ENCODE data around the gene RPL18A.
A peak's percentile ranks its signal among the peaks of the same experiment; 100 is the strongest.

The RPL18A gene

DNA sequence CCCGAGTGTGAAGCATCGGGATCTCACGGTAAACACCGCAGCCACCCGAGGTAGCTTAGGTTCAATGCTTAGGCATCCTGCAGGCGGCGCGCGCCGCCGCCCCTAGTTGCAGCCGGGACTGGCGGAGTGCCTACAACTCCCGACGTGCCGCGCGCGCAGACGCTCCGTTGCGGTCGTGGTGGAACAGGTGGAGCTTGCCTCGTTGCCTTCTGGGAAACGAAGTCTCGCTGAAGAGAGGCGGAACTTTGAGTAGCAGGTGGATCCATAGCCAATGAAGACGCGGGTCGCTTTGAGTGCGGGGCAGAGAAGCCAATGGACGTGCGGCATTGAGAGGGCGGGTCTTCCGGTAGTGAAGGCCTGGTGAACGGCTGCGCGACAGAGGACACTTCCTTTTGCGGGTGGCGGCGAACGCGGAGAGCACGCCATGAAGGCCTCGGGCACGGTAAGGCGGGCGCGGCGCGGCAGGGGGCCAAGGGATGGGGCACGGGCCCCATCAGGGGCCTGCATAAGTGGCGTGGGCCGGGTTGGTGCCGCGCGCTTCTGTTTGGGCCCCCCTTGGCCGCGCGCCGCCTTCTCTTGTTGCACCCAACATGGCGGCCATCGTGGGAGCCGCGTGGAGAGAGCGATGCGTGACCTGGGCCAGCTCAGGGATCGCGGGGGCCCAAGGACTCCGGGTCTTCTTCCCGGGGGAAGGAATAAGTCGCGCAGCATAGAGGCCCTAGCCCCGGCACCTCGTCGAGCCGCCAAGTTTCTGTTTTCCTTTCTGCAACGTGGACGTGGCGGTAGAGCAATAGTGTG, at the start of gene RPL18A:
Gene RPL18A (plus strand): TSS at position 378 of the 798 bp plus-strand sequence. CDS start 47 bp downstream, at position 425.
- DNase-seq: peak; percentile 99

DNA sequence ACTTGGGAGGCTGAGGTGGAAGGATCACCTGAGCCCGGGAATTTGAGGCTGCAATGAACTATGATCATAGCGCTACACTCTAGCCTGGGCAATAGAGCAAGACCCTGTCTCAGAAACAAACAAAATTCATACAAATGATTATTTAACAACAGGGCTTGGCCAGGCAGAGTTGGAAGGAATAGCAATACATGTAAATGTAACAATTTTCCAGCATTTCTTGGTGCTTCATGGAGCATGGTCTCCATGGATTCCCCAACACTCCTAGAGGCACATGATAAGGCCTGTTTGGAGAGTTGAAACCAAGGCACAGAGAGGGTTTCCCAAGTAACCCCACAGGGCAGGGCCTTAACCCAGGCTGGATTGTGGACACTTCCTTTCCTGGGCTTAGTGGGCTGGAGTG, 48.6 kb upstream of the RPL18A start:
- DNase-seq: no peak

DNA sequence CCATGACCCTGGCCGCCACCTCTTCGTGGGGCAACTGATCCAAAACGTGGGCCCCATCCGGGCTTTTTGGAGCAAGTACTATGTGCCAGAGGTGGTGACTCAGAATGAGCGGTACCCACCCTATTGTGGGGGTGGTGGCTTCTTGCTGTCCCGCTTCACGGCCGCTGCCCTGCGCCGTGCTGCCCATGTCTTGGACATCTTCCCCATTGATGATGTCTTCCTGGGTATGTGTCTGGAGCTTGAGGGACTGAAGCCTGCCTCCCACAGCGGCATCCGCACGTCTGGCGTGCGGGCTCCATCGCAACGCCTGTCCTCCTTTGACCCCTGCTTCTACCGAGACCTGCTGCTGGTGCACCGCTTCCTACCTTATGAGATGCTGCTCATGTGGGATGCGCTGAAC, 48.0 kb upstream of the RPL18A start:
- no peak for DNase-seq

DNA sequence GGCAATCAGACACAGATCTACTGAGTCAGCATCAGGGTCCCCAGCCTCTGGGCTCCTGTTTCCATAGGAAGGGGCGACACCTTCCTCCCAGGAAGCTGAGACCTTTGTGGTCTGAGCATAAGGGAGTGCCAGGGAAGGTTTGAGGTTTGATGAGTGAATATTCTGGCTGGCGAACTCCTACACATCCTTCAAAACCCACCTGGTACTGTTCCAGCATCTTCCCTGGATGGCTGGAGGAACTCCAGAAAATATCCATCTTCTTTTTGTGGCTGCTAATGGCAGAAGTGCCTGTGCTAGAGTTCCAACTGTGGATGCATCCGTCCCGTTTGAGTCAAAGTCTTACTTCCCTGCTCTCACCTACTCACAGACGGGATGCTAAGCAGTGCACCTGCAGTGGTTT, 47.6 kb upstream of the RPL18A start:
- DNase-seq: no peak

DNA sequence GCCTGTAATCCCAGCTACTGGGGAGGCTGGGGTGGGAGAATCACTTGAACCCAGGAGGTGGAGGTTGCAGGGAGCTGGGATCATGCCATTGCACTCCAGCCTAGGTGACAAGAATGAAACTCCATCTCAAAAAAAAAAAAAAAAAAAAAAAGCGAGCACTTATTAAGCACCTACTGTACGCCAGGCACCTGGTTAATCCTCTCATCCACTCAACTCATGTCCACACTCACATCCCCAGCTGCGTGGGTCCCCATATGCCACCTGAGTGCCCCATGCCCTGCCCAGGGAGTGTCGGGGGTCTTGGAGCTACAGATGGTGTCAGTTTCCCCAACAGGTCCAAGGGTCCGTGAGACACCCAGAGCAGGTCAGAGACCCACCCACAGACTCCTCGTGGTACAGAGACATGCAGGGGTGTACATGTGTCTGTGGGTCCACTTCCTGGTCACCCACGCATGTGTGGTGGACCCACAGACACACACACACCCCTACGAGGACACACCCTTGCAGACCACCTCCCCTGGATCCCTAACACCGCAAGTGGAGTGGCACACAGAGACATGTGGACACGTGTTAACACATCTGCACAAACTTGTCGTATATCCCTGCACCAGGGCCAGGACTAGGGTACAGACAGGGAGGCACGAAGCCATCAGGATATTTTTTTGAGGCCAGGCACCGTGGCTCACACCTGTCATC, 41.9 kb upstream of the RPL18A start:
- DNase-seq: no peak

DNA sequence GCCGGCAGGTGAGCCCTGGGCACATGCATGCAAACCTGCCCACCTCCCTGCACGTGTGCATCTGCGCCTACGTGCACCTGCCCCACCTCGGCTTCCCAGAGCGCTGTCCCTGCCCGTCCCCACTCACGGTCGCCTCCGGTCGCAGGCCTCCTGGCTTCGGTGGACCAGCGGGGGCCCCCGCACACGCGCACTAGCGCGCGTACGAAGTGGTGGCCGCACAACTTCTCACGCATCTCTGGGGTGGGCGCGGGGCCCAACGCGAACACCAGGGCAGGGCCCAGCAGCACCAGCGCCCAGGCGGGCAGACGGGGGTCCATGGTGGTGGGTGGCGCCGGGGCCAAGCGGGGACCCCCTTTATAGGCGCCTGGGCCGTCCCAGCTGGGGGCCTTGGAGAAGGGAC, 38.5 kb upstream of the RPL18A start, which contains the start of gene INSL3:
Gene INSL3 (minus strand): TSS at position 330 of the 400 bp plus-strand sequence. CDS start 13 bp downstream, at position 317.
- DNase-seq: no peak

DNA sequence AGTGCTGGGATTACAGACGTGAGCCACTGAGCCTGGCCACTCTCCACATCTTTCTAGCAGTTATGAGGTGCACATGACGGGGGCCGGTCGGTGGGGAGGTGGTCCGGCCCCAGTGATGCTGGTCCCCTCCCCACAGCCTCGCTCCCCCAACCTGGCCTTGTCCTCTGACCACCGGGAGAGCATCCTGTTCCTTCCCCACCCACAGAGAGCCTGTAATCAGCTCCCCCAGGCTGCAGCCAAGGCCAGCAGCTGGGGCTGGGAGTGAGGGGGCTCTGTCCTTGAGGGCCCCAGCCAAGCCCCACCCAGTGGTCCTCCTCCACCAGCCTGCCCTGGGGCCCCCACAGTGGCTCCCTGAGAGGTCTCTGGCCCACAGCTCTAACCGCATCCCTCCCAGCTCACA, 35.4 kb upstream of the RPL18A start:
- no peak for DNase-seq

DNA sequence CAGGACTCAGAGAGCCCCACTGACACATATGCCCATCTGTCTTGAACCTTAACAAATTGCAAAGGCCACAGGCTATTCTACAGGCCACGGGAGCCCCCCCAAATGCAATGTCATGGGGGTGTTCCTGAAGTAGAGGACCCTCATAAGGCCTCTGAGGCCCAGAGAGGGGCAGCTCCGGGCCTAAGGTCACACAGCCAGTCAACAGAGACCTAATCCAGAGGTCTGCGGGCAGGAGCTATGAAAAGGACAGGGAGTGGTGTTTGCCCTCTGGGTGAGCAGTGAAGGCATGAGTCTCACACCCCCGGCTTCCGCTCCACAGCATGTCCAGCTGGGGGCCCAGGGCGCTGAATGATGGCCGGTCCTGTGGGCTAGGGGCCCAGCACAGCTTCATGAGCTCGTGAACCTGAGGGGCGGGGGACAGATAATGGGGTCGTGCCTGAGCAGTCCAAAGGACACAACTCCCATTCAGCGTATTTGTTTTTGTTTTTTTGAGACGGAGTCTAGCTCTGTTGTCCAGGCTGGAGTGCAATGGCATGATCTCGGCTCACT, 33.1 kb upstream of the RPL18A start:
- no peak for DNase-seq

DNA sequence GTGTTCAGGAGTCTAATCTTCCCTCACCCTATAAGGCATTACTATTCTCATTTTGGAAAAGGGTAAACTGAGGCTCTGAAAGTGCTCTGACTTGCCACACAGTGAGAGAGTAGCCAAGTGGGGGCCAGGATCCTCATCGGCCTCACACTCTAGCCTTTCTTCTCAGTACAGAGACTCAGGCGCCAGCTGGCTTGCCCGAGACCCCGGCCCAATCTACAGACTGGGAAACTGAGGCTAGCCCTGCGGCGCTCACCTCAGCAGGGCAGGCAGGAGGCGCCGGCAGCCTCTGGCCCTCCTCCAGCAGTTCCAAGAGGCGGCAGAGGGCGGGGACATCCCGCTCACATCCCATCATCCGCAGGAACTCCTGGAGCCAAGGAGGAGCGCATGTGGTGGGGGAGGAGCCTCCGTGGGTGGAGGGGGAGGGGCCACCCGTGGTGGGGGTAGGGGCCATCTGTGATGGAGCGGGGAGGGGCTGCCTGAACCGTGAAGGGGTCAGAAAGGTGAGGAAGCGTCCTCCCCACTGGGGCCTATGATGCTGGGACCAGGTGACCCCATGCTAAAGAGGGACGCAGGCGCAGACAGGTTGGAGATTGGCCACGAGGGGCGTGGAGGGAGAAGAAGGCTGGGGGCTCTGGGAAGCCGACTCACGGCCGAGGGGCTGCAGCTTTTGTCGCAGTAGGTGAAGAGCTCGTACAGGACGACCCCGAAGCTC, 29.7 kb upstream of the RPL18A start:
- DNase-seq: no peak

DNA sequence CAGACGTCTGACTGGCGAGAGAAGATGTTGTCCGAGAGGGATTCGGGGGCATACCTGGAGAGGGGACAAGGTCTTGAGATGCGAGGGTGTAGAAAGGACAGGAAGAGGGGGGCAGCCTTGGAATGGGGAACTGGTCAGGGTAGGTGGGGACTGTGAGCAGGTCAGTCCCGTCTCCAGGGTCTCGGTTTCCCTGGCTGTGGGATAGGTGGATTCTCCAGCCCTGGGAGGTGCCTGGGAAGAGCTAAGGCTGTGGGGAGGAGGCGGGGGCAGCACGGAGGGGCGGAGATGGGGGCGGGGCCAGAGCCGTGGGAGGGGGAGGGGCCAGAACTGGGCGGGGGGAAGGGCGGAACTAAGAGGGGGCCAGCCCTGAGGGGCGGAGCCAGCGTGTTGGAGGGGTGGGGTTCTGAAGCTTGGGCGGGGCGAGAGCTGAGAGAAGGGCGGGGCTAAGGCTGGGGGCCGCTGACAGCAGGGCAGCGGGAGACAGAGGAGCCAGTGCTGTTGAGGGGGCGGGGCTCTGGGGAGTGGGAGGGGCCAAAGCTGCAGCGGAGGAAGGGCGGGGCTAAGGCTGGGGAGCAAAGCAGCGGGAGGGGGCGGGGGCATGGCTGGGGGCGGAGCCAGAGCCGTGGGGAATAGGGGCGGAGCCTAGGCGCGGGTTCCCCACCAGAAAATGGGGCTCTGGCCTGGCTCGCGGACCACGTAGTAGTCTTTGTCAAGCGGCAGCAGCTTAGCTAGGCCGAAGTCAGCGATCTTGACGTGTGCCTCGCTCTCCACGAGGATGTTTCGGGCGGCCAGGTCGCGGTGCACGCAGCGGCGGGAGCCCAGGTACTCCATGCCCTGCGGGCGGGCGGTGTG, 28.9 kb upstream of the RPL18A start:
- peak; percentile 75 to 83 for DNase-seq

DNA sequence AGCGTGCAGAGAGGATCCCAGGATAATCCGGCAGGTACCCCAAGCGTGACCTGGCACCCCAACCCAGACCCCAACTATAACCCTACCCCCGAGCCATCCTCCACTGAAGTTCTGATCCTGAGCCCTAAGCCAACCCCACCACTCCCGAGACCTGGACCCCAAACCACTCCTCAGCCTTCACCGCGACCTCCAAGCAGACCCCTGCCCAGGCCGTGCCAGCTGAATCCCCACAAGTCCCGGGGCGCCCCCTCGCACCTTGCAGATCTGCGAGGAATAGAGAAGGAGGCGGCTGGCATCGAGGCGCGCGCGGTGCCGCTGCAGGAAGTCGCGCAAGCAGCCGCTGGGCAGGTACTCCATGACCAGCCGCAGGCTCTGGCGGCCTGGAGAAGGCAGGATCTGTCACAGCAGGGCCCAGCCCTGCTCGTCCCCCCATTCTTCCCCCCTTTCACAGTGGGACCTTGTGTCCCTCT, 28.3 kb upstream of the RPL18A start:
- DNase-seq: no peak

DNA sequence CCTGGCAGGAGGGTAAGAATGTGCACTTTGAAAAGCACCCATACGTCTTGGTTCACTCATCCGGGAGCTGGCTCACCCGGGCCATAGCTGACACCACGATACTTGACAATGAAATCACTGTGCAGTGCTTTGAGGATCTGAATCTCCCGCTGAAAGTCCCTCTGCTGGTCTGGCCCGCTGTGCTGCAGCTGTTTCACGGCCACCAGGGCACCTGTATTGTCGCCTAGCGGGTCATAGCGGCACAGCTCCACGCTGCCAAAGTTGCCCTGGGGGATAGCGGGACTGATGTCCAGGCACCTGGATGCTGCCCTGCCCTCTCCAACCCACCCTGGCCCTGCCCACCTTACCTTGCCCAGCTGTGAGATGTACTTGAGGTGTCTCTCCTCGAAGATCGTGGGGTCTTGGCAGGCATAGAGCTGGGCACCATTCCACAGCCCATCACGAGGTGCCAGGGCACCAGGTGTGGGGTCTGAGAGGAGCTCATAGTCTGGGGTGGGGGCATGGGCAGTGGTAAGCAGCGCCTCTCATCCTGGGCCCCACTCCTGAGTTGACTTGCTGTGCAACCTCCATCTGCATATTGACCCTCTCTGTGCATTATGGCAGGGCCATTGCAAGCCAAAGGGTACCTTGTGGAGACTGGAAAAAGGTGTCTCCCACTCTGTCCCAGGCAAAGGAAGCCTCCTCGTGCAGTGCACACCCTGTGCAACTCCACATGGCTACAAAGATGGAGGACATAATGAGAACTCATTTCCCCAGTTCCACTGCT, 27.1 kb upstream of the RPL18A start:
- DNase-seq: no peak

DNA sequence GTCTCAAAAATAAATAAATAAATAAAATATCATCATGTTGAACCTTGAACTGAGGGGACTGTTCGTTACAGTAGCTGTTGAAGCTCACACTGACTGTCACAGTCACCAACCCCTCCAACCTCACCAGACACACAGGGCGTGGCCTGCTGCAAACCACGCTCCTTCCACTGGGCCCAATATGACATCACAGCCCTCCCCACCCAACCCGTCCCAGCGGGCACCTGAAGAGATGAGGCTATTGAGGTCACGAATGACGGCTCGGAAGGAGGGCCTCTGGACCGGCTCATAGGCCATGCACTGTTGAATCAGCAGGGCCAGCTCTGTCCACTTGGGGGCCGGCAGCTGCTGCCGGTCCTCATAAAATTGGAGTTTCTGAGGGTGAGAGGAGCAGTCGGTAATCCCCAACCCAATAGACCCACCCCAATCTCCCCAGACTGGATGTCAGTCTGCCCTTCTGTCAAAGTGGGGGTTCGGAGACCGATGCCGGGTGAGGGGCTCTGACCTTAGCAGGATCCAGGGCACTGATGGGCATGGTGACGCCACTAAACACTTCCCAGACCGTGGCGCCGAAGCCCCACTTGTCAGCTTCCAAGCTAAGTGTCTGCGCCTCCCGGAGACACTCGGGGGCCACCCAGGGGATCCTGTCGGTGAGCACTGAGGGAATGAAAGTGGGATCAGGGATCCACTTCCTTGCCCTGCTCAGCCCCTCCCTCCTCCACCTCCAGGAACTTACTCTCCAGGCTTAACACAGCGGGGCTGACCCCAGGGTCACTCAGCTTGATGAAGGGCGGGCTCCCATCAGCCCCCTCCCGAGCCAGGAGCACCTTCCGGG, 25.1 kb upstream of the RPL18A start:
- no peak for DNase-seq

DNA sequence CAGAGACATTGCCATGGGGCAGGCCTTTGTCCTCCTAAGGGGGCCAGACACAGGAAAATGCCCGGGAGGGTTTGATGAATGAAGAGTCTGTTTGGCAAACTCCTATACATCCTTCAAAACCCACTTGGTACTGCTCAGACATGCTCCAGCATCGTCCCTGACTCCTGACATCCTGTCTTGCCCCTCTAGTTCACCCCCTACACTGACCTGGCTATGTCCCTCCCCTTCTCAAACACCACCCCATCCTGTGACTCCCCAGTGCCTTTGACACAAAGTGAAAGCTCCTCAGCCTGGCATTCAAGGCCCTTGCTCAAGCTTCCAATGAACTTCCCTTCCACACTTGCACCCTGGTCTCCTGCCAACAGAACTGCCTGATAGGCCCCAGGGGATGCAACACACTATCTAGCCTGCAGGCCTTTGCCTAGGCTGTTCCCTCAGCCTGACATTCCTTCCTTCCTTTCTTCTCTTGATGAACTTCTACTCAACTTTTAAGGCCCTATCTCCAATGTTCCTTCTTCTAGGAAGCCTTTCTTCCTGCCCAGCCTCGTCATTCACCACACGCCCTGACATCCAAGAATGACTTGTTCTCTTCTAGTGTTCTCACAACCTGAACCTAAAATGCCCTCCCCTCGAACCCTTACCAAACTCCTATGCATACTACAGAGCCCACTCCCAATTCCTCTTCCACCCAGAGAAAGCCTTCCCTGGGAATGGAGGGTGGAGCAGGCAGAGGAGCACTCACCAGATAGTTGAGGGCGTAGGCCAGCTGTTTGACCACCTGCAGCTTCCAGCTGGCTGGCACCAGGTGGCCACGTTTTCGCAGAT, 24.3 kb upstream of the RPL18A start:
- DNase-seq: no peak

DNA sequence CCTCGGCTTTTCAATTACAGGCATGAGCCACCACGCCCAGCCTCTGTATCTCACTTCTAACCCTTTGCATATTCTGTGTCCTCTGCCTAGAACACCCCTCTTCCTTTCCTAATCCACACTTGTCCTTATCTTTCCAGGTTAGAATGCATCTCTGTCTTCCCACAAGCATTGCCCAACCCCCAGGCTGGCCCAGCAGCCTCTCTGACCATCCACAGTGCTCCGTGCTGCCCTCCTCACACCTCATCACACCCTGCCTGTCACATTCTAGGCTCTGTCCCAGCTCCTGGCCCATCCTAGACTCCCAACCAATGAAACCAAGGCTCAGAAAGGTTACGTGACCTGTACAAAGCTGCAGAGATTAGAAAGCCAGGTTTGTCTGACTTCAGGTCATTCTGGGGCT, 23.2 kb upstream of the RPL18A start:
- DNase-seq: no peak

DNA sequence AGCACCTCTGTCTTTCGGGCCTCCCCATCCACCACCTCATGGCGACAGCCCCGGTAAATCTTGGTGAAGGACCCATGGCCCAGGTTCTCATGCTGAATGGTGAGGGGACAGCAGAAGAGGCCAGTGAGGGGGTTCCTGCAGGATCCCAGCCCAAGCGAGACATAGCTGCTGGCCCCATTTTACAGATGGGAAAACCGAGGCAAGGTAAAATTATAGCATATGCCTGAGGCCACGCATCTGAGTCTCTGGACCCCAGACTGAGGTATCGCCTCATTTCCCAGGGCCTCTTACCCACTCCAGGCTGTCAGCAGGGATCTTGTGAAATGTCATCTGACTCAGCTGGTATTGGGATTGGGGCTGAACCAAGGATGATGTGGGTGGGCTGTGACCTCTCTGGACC, 21.7 kb upstream of the RPL18A start:
- DNase-seq: no peak

DNA sequence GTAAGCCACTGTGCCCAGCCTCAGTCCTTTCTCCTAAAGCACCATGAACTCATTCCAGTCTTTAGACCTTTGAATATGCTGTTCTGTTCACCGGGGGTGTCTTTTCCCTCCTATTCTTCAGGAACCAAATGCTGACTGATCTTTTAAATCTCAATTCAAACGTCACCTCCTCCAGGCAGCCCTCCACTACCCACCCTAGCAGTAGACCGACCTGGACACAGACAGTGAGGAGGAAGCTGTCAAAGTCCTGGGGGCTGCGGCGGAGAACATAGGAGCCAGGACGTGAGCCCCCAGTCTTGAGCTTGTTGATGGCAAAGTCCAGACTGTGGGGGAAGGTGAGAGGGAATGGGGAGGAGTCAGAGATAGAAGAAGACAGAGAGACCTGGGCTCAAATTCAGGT, 19.7 kb upstream of the RPL18A start:
- no peak for DNase-seq

DNA sequence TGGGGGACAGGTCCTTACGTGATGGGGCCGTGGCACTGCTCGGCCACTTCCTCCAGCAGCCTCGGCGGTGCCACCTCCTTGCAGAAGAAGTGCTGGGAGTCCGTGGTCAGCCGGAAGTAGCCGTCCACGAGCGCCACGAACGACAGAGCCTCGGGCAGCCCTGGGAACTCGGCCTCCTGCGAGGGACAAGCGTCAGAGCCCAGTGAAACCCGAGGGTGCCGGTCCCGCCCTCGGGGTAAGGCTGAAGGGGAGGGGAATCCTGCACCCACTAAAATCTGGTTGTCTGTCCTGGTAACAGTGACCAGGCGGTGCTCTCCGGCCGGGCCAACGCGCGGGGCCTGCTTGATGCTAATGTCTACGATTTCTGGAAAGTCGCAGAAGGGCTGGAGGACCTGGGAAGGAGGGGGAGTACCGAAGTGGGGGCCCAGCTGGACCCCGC, 18.3 kb upstream of the RPL18A start:
- DNase-seq: no peak

Data from activated T-cell treated with anti-CD3 and anti-CD28 coated beads, Interleukin-2, amount 50 U/mL, for 48 hours (primary cell).